Activated CD8-positive, alpha-beta T cell treated with anti-CD3 and anti-CD28 coated beads for 36 hours (primary cell): Measurements from ENCODE around the gene AP5Z1. TPM values are rescaled to one million over a fixed set of nuclear protein-coding genes. Genes with fewer than 3 reads are reported as not detected.

Experiments used
- ATAC-seq: fragments of 200-7000 bp; cut with Tn5 transposase; one replicate; pipeline ENCODE4 v1.10.0; 2021; ENCODE audit warnings: mild to moderate bottlenecking, moderate library complexity
- CTCF ChIA-PET: fragments of 350-600 bp; sonication (Branson Sonifier 250); formaldehyde crosslinking; loops from one replicate; lab custom pipeline; 2021; ENCODE audit warnings: antibody characterized with exemption; lab: Charles Lee
- POLR2A ChIA-PET: fragments of 350-600 bp; sonication (Branson Sonifier 250); formaldehyde crosslinking; loops from one replicate; lab custom pipeline; 2021; ENCODE audit warnings: antibody characterized with exemption; lab: Charles Lee
- DNase-seq: peaks from one replicate; pipeline ENCODE4 v3.0.0-alpha.2; 2020
- H3K27ac Mint-ChIP-seq: one replicate; pipeline ENCODE4 v1.8.0; 2021; ENCODE audit warnings: mild to moderate bottlenecking, mixed read lengths
- H3K27me3 Mint-ChIP-seq: one replicate; pipeline ENCODE4 v1.8.0; 2021; ENCODE audit warnings: mixed read lengths
- H3K36me3 Mint-ChIP-seq: one replicate; pipeline ENCODE4 v1.8.0; 2021; ENCODE audit warnings: low read depth, mixed read lengths
- H3K4me1 Mint-ChIP-seq: one replicate; pipeline ENCODE4 v1.8.0; 2021; ENCODE audit warnings: low read depth, mixed read lengths
- H3K4me3 Mint-ChIP-seq: one replicate; pipeline ENCODE4 v1.8.0; 2021; ENCODE audit warnings: mild to moderate bottlenecking, moderate library complexity, mixed read lengths
- H3K9me3 Mint-ChIP-seq: one replicate; pipeline ENCODE4 v1.8.0; 2021; ENCODE audit warnings: mixed read lengths
- CTCF ChIP-seq: fragments of 200-600 bp; IDR thresholded peaks from one replicate; pipeline ENCODE4 v1.8.0; 2022; ENCODE audit warnings: antibody characterized with exemption, mild to moderate bottlenecking
- intact Hi-C: fragments of 100-400 bp; cut with micrococcal nuclease; formaldehyde crosslinking; loops from one replicate; pipeline ENCODE4 v1.10.0; 2022
- microRNA-seq: library from miRNA; unstranded; fragments of <30 nt; microRNA quantifications from one replicate; pipeline ENCODE4 v1.2.0, GENCODE V29; 2022; ENCODE audit warnings: borderline microRNAs expressed, borderline replicate concordance
- total RNA-seq, 2 experiments: library from RNA; stranded (reverse); gene quantifications; one replicate each; pipeline ENCODE4 v1.2.3, GENCODE V29; 2021

AP5Z1 gene
- total RNA-seq, 2 experiments from 2014 or later = 21.2 to 21.3 TPM

GRCh38 chr7:4840079-4840501 is 64.7 kb downstream of the AP5Z1 start:
- Mint-ChIP-seq H3K27ac (no peak overlapping the region), H3K4me3 (no peak overlapping the region), H3K36me3 (no peaks in the 10 kb centered on the region), H3K27me3 (peaks cover 6% of the 10 kb centered on the region), H3K9me3 (no peaks in the 10 kb centered on the region), H3K4me1 (no peaks in the 10 kb centered on the region)
- ATAC-seq = no peak
- CTCF ChIA-PET = interaction anchor here (1.5 kb wide), 1 partner anchor 10 kb away, joined by 3 read pairs; no protein-coding TSS in a partner anchor
- no peak for TF ChIP-seq CTCF
- intact Hi-C loops = no loop called here
- DNase-seq = no peak
- POLR2A ChIA-PET = no interaction called here

Small RNA genes lying within 50 kb of the gene (microRNA-seq; reads per million reads assigned to microRNA genes)
- not detected for gene MIR4656

Other genes starting within 250 kb of the AP5Z1 start
- gene FOXK1, start 93.3 kb upstream of the AP5Z1 start, total RNA-seq = 10 to 100 TPM; 38.5 to 39.6 TPM
- not detected for gene PAPOLB, start 86.4 kb downstream of the AP5Z1 start, total RNA-seq
- gene RADIL, start 108.1 kb downstream of the AP5Z1 start, total RNA-seq = under 1 TPM; 0.65 to 0.77 TPM
- not detected for gene MMD2, start 183.6 kb downstream of the AP5Z1 start, total RNA-seq